RPMI8226 (cell line): ENCODE data around the gene AUTS2.

Source experiments
- DNase-seq: peaks from one replicate; pipeline ENCODE4 v3.0.0-alpha.2; 2015

Gene AUTS2

DNA sequence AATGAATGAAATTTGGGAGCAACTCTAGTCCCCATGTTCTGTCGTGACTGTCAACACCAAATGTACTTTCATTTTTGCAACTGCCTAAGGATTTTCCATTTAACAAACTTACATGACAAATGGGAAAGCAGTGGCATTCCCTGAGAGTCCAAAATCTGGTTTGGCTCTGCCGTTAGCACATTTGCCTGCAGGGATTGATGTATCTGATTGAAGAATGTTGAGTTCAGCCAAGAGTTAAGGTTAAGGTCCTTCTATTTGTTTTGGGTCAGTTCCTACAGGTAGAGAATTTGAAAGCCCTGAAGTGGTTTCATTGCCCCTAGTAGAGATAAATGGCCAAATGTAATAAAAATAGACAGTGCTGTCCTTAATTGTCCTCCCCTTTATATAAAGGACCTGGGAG lies 1127.2 kb downstream of the AUTS2 start:
- DNase-seq, result no peak

DNA sequence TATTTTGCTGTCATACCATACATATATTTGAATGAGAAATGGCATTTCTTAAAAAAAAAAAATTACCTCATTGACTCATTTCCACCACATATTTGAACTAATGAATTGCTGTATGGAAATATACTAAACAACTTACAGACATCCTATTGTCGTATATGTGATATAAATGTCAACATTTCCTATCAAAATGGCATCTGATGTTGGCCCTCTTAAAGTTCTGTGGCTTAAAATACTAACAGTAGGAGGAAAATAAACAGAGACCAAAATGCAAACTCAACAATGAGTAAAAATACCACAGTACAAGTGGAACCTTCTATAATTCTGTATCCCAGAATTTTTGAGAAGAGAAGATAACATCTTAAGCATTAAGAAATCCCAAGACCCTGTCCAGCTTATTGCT lies 1128.0 kb downstream of the AUTS2 start:
- DNase-seq, result no peak

DNA sequence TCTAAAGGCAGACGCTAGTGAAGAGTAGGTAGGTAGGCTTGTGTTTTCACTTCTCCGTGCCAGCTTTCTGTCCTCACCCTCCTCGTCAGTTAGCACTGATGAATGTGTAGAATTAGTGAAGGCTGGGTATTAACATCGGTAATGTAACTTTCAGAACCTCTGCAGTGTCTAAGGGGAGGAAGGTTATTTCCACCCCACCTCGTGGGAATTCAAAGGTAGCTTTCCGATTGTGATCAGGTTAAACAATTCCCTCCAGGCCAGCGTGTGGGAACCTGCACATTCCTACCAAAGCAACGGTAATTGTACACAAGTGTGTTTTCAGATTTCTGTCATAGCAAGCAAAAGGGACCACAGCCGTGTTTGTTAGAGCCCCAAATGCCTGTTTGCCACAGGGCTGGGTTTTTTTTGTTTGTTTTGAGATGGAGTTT lies 1128.7 kb downstream of the AUTS2 start:
- DNase-seq, result no peak

DNA sequence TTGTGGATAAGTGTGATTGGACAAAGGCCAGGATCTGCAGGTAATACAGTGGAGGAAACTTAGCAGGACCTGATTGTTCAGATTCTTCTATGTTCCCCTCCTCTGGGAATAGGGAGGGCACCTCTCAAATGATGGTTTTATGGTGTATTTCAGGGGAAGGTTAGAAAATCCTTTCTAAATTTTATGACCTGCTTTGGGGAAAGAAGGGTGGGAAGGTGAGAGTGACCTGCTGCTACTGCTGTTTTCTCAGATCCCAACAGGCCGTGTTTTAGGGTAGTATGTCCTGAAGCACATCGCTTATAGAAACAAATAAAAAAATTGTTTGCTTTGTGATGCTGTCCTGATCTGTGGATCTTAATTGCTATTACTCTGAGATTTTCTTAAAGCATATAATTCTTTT lies 1129.6 kb downstream of the AUTS2 start:
- no peak for DNase-seq

DNA sequence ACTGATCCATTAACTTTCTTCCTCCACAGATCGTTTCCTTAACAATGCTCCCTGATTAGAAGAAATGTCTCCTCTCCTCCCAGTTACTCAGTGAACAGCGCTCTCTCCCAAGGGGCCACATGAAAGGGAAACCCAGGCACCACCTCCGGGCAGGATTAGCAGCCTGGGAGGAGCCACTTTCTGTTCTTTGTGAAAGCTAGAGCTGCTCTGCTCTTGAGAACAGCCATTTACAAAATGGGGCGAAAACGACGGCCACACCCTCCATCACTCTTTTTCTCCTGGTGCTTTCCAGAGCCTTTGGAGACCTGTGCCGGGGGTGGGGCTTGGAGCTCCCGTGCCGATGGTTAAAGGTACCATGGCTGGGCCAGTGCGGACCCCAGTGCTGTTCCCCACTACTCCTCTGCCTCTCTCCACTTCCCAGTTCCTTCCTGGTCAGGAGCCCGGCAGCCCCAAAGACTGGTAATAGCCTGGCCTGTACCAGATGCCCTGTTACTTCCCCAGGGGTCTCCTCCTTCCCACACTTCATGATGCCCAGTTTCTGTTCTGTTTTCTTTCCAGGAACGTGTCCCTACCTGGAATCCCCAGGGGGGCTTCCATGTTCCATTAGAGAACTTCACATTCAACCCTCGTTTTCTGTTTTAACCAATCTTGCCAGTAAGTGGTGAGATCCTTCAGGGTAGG lies 1130.7 kb downstream of the AUTS2 start:
- no peak for DNase-seq

DNA sequence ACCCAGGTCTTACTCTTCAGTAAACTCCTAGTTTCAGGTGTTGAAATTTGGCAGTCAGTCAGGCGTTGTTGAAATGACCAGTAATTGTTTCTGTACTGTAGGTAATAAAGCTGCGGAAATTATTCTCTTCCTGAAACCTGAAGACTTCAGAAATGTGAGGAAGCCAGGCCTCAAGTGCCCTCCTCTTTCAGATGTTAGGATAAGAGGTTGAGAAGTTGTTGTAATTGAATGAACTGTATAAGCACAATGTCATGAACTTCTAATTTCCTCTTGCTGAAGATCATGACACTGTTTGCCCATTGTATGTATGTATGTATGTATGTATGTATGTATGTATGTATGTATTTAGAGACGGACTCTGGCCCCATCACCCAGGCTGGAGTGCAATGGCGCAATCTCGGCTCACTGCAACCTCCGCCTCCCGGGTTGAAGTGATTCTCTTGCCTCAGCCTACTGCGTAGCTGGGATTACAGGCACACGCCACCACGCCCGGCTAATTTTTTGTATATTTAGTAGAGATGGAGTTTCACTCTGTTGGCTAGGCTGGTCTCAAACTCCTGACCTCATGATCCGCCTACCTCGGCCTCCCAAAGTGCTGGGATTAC lies 1131.4 kb downstream of the AUTS2 start:
- peak; percentile 51 for DNase-seq

DNA sequence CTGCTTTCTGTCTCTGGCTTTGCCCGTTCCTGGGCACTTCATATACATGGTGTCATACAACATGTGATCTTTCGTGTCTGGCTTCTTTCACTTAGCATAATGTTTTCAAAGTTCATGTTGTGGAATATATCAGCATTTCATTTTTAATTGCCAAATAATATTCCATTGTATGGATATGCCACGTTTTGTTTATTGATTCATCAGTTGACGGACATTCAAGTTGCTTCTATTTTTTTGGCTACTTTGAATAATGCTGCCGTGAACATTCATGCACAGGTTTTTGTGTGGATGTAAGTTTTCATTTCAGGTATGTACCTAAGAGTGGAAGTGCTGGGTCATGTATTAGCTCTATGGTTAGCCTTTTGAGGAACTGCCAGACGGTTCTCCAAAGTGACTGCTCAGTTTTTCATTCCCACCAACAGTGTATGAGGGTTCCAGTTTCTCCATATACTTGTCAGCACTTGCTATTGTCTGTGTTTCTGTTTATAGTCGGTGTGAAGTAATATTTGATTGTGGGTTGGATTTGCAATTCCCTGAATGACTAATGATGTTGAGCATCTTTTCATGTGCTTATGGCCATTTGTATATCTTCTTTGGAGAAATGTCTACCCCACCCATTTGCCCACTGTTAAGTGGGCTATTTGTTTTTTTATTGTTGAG lies 1132.3 kb downstream of the AUTS2 start:
- DNase-seq, result no peak

DNA sequence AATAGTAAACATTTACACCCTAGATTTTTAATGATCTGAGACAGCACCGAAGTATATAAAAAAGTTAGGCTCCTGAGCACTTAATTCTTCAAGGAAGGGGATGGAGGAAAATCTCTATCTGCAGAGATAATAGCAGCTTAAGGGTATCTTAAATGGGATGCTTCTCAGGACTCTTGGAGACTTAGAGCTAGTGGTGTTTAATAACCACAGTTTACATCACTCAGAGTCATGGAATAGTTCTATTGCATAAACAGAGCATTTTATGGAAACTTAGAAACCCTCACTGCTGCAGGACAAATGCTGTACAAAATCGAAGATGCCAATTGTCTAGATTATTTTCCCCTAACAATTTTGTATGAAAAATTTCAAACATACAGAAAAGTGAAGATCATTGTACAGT lies 1134.8 kb downstream of the AUTS2 start:
- DNase-seq, result no peak

DNA sequence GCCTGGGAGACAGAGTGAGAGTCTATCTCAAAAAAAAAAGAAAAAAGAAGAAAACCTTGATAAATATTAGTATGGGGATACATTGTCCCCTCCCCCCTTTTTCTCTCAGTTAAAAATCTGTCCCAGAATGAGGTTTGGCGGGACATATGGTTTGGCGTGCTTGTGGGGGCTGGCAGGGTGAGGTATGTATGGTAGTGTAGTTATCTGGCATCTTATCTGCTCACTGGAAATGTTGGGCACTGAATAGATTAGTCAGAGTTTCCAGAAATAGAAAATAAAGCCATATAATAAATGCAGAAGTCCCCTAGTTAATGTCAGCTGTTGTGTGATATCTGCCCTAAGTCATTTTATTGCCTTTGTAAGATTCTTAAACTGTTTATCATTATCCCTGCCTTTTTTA lies 1136.1 kb downstream of the AUTS2 start:
- no peak for DNase-seq

DNA sequence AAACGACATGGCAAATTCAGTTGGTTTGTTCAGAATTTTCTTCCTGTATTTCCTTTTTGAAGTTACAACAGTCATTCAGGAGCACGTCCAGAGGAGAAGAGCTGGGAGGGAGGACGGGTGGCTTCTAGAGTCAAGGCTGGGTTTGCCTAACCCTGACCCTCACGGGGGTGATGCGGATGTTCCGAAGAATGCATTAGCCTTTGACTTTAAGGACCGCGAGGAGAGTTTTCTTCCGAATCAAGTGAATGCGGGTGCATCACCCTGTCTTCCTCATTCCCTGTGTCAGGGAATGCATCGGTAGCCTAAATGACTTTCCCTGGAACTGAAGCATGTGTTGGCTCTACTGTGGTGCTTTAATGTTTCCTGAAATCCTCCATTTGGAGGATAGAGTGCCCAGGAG lies 1137.0 kb downstream of the AUTS2 start:
- no peak for DNase-seq

DNA sequence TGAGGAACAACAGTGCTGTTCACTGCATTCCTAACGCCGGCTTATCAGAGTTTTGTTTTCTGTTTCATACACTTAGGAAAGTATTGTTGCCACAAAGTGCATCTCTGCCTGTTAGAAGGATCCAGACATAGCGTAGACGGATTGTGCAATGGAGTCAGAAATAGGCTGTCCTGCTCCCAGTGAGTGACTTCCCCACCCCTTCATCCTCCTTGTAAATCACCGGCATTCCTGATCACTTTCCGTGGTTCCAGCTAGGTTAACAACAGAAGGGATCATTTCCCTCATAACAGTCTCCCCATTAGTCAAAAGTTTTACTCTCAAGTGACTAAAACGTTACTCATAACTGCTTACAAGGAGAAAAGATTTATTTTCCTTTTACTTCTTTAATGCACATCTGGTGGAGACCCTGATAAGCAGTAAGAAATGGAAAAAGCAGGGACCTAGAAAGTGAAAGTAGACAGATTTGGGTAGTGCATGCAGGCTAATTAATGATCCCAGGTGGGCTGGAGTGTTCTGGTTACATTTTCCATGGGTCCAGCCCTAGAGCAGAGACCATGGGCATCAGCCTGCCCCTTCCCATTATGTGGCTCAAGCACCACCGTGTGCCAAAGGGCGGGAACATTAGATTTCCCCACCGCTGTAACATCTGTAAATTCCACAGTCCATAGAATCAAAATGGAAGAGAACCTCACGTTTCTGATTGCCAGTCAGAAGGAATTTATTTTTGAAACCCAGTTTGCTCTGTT lies 1138.6 kb downstream of the AUTS2 start:
- no peak for DNase-seq

DNA sequence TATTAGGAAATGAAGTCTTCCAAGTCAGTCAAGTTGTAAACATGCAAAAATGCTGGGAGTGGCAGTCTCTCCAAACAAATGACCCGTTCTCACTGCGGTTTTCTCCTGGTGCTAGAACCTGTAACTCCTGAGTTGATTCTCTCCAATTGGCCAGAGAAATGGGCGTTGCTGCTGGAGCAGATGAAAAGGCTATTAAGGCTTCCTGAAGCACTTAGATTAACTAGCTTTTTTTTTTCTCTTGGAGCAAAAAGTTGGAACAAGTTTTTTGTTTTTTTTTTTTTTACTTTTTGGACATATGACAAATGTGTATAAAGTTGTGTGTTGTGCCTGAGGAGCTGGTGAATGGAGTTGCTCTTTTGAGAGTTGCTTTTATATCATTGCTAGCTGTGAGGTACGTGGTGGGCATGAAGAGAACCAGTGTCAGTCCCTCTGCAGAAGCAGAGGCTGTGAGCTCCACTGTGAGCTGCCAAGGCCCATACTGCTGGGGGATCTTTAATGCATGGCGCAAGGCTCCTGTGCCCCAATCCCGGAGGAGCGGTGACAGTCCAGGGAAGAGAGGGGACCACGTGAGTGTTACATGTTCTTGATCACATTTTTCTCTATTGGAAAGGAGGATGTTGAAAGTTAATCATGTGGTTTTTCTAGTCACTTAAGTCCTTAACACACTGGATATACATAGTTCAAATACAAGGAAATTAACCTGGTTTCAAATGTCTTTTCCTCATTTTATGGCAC lies 1140.0 kb downstream of the AUTS2 start:
- DNase-seq, result no peak

DNA sequence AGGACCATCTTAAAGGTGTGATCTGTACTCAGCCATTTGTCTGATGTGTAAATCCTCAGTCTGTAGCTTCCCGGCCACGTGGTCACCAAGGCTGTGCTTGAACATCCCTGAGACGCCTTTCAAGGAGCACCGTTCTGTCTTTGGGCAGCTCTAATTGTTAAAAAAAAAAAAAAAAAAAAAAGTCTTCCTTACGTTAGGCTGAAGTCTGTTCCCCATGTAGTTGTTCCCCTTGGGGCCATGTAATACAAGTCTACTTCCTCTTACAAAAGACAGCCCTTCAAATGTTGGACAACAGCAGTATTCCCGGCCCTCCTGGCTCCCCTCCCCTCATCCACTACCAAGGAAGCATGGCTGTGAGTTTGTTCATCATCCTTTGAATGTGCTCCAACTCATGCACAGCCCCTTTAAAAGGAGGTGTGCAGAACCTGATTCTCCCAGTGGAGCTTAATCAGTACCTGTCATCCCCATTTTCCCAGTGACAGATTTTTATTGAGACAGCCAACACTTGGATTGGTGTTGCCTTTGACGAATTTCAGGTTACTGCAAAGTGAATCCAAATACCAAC lies 1141.5 kb downstream of the AUTS2 start:
- DNase-seq, result no peak

DNA sequence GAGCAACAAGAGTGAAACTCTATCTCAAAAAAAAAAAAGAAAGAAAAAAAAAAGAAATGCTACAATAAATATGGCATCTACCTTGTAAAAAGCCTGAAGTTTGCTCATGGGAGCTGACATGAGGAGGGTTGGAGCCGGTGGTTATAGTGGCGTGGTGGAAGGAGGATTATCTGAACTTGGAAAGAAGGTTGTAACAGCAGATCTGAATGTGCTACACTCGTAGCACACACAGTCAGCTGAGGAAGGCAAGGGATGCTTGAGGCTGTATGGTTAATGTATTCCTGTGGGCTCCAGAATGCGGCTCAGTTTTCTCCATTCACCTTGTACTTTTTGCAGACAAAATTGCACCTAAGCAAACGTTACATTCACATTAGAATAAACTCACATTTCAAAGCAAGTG lies 1143.4 kb downstream of the AUTS2 start:
- DNase-seq, result no peak

DNA sequence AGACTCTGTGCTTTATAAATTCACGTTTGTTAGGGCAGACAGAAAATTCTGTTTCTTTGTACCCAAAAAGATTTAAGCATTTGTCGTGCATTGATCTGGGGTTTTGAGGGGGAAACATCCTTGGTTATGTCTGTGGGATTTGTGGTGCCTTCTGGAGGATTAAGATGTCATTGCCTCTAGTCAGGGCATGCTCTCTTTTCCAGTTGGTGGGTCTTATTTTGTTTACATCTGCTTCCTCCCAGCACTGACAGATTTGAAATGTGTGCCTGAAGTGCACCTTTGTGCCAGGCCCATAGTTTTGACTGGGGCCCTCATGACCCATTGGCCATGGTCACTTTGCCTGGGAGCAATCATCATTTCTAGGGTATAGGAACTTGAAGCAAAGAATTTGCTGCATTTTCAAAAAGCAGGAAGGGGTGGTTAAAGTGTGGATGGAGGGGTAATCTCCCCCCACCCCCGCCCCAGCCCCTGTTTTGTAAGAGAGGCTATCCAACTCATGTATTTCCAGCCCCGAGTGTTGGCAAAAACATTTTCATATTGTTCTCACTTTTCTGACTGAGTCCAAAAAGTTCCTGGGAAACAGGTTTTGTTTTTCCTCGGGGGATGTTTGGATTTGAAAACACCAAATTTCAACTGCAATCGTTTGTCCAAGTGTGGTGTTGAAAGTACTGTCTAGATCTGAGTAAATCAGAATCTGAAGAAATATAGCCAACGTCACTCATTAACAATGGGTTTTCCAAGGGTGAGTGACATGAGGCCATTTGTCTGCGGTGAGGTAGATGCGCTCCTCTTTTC lies 1145.5 kb downstream of the AUTS2 start:
- no peak for DNase-seq

DNA sequence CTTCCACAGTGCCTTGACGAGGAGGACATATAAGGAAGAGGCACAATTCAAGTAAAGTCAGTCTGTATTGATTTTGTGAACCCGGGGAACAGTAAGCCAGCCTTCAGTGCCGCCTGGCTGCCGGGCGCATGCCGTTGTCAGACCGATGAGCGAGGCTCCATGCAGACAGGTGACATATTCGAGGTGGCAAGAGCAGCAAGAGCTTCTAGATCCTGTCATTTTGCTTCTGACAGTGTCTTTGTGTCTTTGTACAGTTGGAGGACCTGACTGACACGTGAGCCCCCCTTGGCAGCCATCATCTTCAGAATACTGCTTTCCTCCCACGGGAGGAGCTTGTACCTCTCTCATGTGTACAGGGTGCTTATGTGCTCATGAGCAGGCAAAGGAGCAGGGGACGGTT lies 1146.2 kb downstream of the AUTS2 start:
- no peak for DNase-seq

DNA sequence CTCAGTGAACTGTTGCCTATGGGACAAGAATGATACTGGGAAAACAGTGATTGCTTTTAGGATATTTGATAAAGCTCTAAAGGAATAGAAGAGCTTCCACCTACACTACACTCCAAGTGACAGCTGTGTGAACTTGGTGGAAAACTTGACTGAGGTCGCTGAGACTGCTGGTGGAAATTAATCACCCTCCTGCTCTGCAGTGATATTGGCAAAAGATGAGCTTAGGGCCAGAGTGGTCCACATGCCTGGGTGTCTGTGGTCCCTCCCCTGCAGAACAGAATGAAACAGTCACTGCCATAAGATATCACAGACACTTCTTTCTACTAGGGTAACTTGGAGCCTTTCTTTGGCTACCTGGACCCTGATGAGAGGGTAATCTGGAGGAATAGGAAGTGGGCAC lies 1151.6 kb downstream of the AUTS2 start:
- no peak for DNase-seq

DNA sequence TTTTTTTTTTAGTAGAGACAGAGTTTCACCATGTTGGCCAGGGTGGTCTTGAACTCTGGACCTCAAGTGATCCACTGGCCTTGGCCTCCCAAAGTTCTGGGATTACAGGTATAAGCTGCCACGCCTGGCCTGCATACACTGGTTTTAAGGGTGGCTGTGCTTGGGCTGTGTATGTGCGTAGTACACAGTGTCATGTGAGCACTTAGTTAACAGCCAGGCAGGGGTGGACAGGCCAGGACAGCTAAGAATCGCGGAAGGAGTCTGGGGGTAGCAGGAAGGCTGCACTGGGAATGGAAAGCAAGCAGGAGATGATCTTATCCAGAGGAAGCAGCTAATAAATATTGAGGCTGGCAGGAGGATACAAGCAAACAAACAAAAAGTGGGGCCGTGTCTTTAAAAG lies 1153.6 kb downstream of the AUTS2 start:
- no peak for DNase-seq

DNA sequence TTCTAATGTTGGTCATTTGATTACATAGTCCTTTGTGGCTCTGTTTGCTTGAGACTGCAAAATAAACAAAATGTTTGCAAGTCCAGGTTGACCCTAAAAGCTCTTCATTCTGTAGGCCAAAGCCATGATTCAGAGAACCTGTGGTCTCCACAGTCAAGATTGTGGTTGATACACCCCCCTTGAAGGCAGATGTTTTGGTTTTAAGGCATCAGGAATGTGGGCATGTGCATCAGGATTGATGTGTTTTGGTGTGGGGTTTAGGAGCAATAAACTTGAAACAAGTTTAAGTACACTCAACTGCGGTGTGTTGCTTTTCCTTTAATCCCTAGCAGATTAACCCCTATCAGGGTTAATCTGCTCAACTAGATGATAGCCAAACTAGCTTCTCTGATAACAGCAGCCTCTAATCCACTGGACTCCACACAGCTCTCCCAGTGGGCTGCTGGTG lies 1154.5 kb downstream of the AUTS2 start:
- no peak for DNase-seq

DNA sequence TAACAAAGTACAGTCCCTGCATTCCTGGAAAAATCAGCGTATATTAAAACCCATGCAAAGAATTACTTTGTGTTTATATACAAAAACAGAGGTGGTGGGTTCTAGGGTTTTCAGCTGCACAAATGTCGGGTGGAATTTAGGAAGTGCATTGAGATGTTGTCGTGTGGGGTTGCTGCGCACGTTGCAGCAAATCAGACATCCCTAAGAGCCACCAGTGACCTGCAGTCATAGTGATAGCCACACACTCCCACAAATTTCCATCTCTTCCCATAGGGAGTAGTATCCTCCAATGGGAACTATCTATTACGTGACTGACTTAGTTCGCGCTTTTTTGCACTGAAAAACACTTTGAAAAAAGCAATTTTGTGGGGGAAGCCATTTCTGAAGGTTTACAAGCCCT lies 1158.5 kb downstream of the AUTS2 start:
- DNase-seq, result no peak

DNA sequence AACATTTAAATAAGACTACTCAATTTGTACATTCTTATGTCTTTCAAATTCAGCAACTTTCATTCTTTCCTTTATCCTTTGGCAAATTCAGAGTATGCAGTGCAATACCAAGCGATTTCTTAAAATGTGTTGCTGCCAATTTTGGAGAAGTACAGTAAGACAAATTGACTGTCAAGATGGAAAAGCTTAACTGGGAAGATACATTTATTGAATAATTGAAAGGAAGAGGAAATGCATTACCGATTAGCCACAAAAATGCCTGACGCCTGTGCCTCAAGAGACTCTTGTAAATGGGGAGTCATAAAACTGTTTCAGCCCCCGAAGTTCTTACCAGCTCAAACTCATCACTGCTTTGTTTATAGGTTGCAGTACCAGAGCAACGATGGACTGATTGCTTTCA lies 1160.4 kb downstream of the AUTS2 start:
- DNase-seq, result no peak

DNA sequence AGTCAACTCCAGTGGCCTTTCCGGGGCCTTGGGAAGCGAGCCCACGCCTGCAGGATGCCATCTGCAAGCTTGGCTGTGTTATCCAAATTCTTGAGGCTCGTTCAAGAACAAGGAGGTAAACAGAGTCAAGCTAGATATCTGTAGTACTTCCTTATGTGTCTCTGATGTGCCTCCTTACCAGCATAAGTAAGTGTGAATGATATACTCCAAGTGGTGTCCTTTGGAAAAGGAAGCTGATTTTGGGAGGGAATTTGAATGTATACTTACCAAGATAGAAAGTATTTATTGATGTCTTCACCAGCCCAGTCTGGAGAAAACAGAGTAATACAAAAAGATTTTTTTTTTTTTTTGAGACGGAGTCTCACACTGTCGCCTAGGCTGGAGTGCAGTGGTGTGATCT lies 1161.4 kb downstream of the AUTS2 start:
- DNase-seq, result no peak
